GM12878 (cell line): ENCODE results near the gene RHEB.

Source experiments
- CBX5 ChIP-seq: sonication (generic); IDR thresholded peaks from 2 replicates; pipeline ENCODE4 v1.6.1; 2016; ENCODE audit warnings: low read depth, moderate library complexity, mild to moderate bottlenecking, inconsistent platforms
- EP300 ChIP-seq, 2 experiments: fragments of 150-350 bp in 1 of 2; IDR thresholded peaks; 2 replicates each; pipeline ENCODE4 v1.6.1; 2011 to 2012; ENCODE audit warnings: low read depth in 2 of 2, low read length in 2 of 2, borderline replicate concordance in 1 of 2, improper control_type of control experiment in 1 of 2, inconsistent platforms in 1 of 2; ENCODE audit not compliant: control insufficient read depth in 1 of 2
- ETV6 ChIP-seq, 2 experiments: fragments of 450-650 bp in 1 of 2; IDR thresholded peaks in 1 of 2; conservative IDR thresholded peaks in 1 of 2; 2 replicates each; pipeline ENCODE4 v1.6.1; 2014; ENCODE audit warnings: antibody characterized with exemption in 1 of 2, borderline replicate concordance in 1 of 2, low read depth in 1 of 2, mild to moderate bottlenecking in 1 of 2, moderate library complexity in 1 of 2
- POLR2A ChIP-seq: IDR thresholded peaks from 2 replicates; pipeline ENCODE4 v1.6.1; 2011; ENCODE audit warnings: low read depth, mild to moderate bottlenecking, low read length
- RAD21 ChIP-seq: IDR thresholded peaks from 2 replicates; pipeline ENCODE4 v1.6.1; 2011; ENCODE audit warnings: mild to moderate bottlenecking, low read depth, low read length, moderate library complexity; ENCODE audit not compliant: insufficient read depth
- SIX5 ChIP-seq: IDR thresholded peaks from 2 replicates; pipeline ENCODE4 v1.6.1; 2011; ENCODE audit warnings: mild to moderate bottlenecking, low read depth, low read length, moderate library complexity; ENCODE audit not compliant: severe bottlenecking
- SMARCA5 ChIP-seq: fragments of 450-650 bp; IDR thresholded peaks from 2 replicates; pipeline ENCODE4 v1.6.1; 2017; ENCODE audit warnings: mild to moderate bottlenecking
- SPI1 ChIP-seq: IDR thresholded peaks from 2 replicates; pipeline ENCODE4 v1.6.1; 2011; ENCODE audit warnings: low read depth, mild to moderate bottlenecking, low read length, moderate library complexity, borderline replicate concordance; ENCODE audit not compliant: insufficient read depth
- SREBF2 ChIP-seq: IDR thresholded peaks from 2 replicates; pipeline ENCODE4 v1.6.1; 2012; ENCODE audit warnings: mild to moderate bottlenecking, low read length
- TBL1XR1 ChIP-seq: IDR thresholded peaks from 2 replicates; pipeline ENCODE4 v1.6.1; 2012; ENCODE audit warnings: low read depth, low read length, improper control_type of control experiment
- ZNF274 ChIP-seq: IDR thresholded peaks from one replicate; pipeline ENCODE4 v1.8.0; 2011; ENCODE audit not compliant: insufficient read length, insufficient read depth
- TF ChIP-seq, protein P1 (sequence below), 3 experiments: IDR thresholded peaks in 2 of 3; conservative IDR thresholded peaks in 1 of 3; 2 replicates each; pipeline ENCODE4 v1.5.1; 2011; ENCODE audit warnings: low read depth in 3 of 3, low read length in 3 of 3, mild to moderate bottlenecking in 3 of 3, control low read depth in 2 of 3, moderate library complexity in 2 of 3, inconsistent platforms in 1 of 3, mixed read lengths in 1 of 3; ENCODE audit not compliant: control insufficient read depth in 2 of 3, insufficient read depth in 1 of 3; ENCODE audit errors: extremely low read depth in 1 of 3
- TF ChIP-seq, protein P2 (sequence below): IDR thresholded peaks from 2 replicates; pipeline ENCODE4 v1.6.1; 2012; ENCODE audit warnings: mild to moderate bottlenecking, low read depth, low read length
- TF ChIP-seq, protein P3 (sequence below): fragments of 450-650 bp; IDR thresholded peaks from 2 replicates; pipeline ENCODE4 v1.6.1; 2016; ENCODE audit warnings: mild to moderate bottlenecking

DNA sequence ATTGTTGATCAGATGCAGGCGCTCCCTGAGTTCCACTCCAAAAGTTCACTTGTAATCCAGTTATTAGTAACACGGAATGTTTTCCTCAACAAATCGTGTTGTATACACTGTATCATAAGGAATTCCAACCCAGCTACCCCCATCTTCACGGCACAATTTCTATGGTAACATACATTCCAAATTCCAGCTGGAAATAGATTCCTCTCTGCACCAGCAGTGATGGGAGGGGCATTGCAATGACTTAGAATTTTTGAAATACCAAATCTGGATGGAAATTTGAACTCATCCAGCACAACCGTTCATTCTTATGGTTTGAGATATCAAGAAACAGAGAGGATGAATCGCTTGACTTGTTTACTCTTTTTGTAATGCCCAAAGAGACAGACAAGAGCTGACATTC lies 38.9 kb upstream of the RHEB start:
- no peak for TF ChIP-seq SMARCA5
- no peak for TF ChIP-seq ETV6 (conservative IDR thresholded peaks at IDR 0.05 in 1 of 2, IDR thresholded peaks at IDR 0.05 in 1 of 2; ENCODE audit: borderline replicate concordance in 1 of 2, low read depth in 1 of 2)
- TF ChIP-seq, protein P1, sequence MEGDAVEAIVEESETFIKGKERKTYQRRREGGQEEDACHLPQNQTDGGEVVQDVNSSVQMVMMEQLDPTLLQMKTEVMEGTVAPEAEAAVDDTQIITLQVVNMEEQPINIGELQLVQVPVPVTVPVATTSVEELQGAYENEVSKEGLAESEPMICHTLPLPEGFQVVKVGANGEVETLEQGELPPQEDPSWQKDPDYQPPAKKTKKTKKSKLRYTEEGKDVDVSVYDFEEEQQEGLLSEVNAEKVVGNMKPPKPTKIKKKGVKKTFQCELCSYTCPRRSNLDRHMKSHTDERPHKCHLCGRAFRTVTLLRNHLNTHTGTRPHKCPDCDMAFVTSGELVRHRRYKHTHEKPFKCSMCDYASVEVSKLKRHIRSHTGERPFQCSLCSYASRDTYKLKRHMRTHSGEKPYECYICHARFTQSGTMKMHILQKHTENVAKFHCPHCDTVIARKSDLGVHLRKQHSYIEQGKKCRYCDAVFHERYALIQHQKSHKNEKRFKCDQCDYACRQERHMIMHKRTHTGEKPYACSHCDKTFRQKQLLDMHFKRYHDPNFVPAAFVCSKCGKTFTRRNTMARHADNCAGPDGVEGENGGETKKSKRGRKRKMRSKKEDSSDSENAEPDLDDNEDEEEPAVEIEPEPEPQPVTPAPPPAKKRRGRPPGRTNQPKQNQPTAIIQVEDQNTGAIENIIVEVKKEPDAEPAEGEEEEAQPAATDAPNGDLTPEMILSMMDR (IDR thresholded peaks at IDR 0.05 in 2 of 3, conservative IDR thresholded peaks at IDR 0.05 in 1 of 3; ENCODE audit: control insufficient read depth in 2 of 3, extremely low read depth in 1 of 3, insufficient read depth in 1 of 3, low read depth in 3 of 3, low read length in 3 of 3), result no peak
- TF ChIP-seq, protein P2, sequence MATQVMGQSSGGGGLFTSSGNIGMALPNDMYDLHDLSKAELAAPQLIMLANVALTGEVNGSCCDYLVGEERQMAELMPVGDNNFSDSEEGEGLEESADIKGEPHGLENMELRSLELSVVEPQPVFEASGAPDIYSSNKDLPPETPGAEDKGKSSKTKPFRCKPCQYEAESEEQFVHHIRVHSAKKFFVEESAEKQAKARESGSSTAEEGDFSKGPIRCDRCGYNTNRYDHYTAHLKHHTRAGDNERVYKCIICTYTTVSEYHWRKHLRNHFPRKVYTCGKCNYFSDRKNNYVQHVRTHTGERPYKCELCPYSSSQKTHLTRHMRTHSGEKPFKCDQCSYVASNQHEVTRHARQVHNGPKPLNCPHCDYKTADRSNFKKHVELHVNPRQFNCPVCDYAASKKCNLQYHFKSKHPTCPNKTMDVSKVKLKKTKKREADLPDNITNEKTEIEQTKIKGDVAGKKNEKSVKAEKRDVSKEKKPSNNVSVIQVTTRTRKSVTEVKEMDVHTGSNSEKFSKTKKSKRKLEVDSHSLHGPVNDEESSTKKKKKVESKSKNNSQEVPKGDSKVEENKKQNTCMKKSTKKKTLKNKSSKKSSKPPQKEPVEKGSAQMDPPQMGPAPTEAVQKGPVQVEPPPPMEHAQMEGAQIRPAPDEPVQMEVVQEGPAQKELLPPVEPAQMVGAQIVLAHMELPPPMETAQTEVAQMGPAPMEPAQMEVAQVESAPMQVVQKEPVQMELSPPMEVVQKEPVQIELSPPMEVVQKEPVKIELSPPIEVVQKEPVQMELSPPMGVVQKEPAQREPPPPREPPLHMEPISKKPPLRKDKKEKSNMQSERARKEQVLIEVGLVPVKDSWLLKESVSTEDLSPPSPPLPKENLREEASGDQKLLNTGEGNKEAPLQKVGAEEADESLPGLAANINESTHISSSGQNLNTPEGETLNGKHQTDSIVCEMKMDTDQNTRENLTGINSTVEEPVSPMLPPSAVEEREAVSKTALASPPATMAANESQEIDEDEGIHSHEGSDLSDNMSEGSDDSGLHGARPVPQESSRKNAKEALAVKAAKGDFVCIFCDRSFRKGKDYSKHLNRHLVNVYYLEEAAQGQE, result no peak
- TF ChIP-seq CBX5, result no peak
- TF ChIP-seq TBL1XR1, result no peak
- TF ChIP-seq, protein P3, sequence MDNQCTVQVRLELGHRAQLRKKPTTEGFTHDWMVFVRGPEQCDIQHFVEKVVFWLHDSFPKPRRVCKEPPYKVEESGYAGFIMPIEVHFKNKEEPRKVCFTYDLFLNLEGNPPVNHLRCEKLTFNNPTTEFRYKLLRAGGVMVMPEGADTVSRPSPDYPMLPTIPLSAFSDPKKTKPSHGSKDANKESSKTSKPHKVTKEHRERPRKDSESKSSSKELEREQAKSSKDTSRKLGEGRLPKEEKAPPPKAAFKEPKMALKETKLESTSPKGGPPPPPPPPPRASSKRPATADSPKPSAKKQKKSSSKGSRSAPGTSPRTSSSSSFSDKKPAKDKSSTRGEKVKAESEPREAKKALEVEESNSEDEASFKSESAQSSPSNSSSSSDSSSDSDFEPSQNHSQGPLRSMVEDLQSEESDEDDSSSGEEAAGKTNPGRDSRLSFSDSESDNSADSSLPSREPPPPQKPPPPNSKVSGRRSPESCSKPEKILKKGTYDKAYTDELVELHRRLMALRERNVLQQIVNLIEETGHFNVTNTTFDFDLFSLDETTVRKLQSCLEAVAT, result no peak
- TF ChIP-seq POLR2A, result no peak
- no peak for TF ChIP-seq SIX5
- no peak for TF ChIP-seq RAD21
- no peak for TF ChIP-seq SPI1
- no peak for TF ChIP-seq EP300 (IDR thresholded peaks at IDR 0.05; ENCODE audit: borderline replicate concordance in 1 of 2, control insufficient read depth in 1 of 2, low read depth in 2 of 2, low read length in 2 of 2)
- no peak for TF ChIP-seq SREBF2
- TF ChIP-seq ZNF274, result no peak
